H9 (cell line): ENCODE results near the gene CRCP. TPM values are rescaled to one million over a fixed set of nuclear protein-coding genes. Genes with fewer than 3 reads are reported as not detected.

Source experiments
- DNase-seq: peaks from one replicate; pipeline ENCODE4 v3.0.0-alpha.2; 2017
- H2AFZ ChIP-seq: one replicate; pipeline ENCODE4 v1.6.1; 2013; ENCODE audit warnings: mild to moderate bottlenecking, low read length, control low read depth, moderate library complexity
- H2AK5ac ChIP-seq: 2 replicates; pipeline ENCODE4 v1.6.1; 2013; ENCODE audit warnings: low read length, control low read depth, mixed read lengths; ENCODE audit not compliant: insufficient read length
- H2BK120ac ChIP-seq: one replicate; pipeline ENCODE4 v1.6.1; 2013; ENCODE audit warnings: low read depth, mild to moderate bottlenecking, low read length, control low read depth, inconsistent platforms; ENCODE audit not compliant: poor library complexity, severe bottlenecking
- H2BK12ac ChIP-seq: 2 replicates; pipeline ENCODE4 v1.6.1; 2013; ENCODE audit warnings: low read length, control low read depth, mixed read lengths, low read depth; ENCODE audit not compliant: insufficient read length
- H2BK15ac ChIP-seq: 2 replicates; pipeline ENCODE4 v1.6.1; 2013; ENCODE audit warnings: low read depth, low read length, control low read depth
- H2BK20ac ChIP-seq: one replicate; pipeline ENCODE4 v1.6.1; 2013; ENCODE audit warnings: low read depth, mild to moderate bottlenecking, low read length, control low read depth, inconsistent platforms; ENCODE audit not compliant: poor library complexity, severe bottlenecking
- H2BK5ac ChIP-seq: 2 replicates; pipeline ENCODE4 v1.6.1; 2013; ENCODE audit warnings: low read length, control low read depth, mixed read lengths; ENCODE audit not compliant: insufficient read length
- H3K14ac ChIP-seq: 2 replicates; pipeline ENCODE4 v1.6.1; 2013; ENCODE audit warnings: low read length, control low read depth; ENCODE audit not compliant: insufficient read depth
- H3K18ac ChIP-seq: 2 replicates; pipeline ENCODE4 v1.6.1; 2013; ENCODE audit warnings: low read depth, mild to moderate bottlenecking, mixed read lengths, low read length, control low read depth; ENCODE audit not compliant: insufficient read length
- H3K23ac ChIP-seq: 2 replicates; pipeline ENCODE4 v1.6.1; 2013; ENCODE audit warnings: low read length, control low read depth, mixed read lengths, low read depth; ENCODE audit not compliant: insufficient read length
- H3K23me2 ChIP-seq: 2 replicates; pipeline ENCODE4 v1.6.1; 2013; ENCODE audit warnings: low read depth, mild to moderate bottlenecking, mixed read lengths, low read length, control low read depth; ENCODE audit not compliant: insufficient read length, poor library complexity, severe bottlenecking
- H3K27ac ChIP-seq: 2 replicates; pipeline ENCODE4 v1.5.1; 2013; ENCODE audit warnings: low read length, control low read depth, mixed read lengths, low read depth; ENCODE audit not compliant: insufficient read length
- H3K27me3 ChIP-seq: 2 replicates; pipeline ENCODE4 v1.6.1; 2013; ENCODE audit warnings: low read length, control low read depth, inconsistent platforms; ENCODE audit not compliant: insufficient read depth
- H3K4ac ChIP-seq: 2 replicates; pipeline ENCODE4 v1.6.1; 2013; ENCODE audit warnings: low read depth, mild to moderate bottlenecking, control low read depth, inconsistent platforms, low read length, moderate library complexity
- H3K4me1 ChIP-seq: 2 replicates; pipeline ENCODE4 v1.6.1; 2013; ENCODE audit warnings: low read length, control low read depth, inconsistent platforms; ENCODE audit not compliant: insufficient read depth
- H3K4me2 ChIP-seq: 2 replicates; pipeline ENCODE4 v1.6.1; 2013; ENCODE audit warnings: low read length, control low read depth, mixed read lengths; ENCODE audit not compliant: insufficient read length, insufficient read depth
- H3K56ac ChIP-seq: 2 replicates; pipeline ENCODE4 v1.6.1; 2013; ENCODE audit warnings: low read depth, mild to moderate bottlenecking, mixed read lengths, low read length, control low read depth; ENCODE audit not compliant: insufficient read length
- H3K79me1 ChIP-seq: 2 replicates; pipeline ENCODE4 v1.6.1; 2013; ENCODE audit warnings: low read depth, mild to moderate bottlenecking, moderate library complexity, low read length, control low read depth, inconsistent platforms; ENCODE audit not compliant: insufficient read depth, poor library complexity, severe bottlenecking
- H3K79me2 ChIP-seq: 2 replicates; pipeline ENCODE4 v1.6.1; 2013; ENCODE audit warnings: low read length, control low read depth, inconsistent platforms; ENCODE audit not compliant: insufficient read depth
- H3K9ac ChIP-seq: 2 replicates; pipeline ENCODE4 v1.6.1; 2013; ENCODE audit warnings: low read length, control low read depth, mixed read lengths; ENCODE audit not compliant: insufficient read length; ENCODE audit errors: extremely low read depth
- H3K9me3 ChIP-seq: one replicate; pipeline ENCODE4 v1.6.1; 2013; ENCODE audit warnings: low read depth, low read length, inconsistent platforms; ENCODE audit not compliant: control insufficient read depth
- H3T11ph ChIP-seq: one replicate; pipeline ENCODE4 v1.6.1; 2013; ENCODE audit warnings: mild to moderate bottlenecking, low read length, control low read depth, inconsistent platforms
- H4K20me1 ChIP-seq: one replicate; pipeline ENCODE4 v1.6.1; 2013; ENCODE audit not compliant: control insufficient read depth, insufficient read length, insufficient read depth
- H4K5ac ChIP-seq: 2 replicates; pipeline ENCODE4 v1.6.1; 2013; ENCODE audit warnings: low read depth, mild to moderate bottlenecking, mixed read lengths, low read length, control low read depth; ENCODE audit not compliant: insufficient read length
- H4K8ac ChIP-seq: replicated peaks from 2 replicates; pipeline ENCODE4 v1.6.1; 2013; ENCODE audit warnings: low read length, control low read depth, mixed read lengths, low read depth; ENCODE audit not compliant: insufficient read length
- H4K91ac ChIP-seq: 2 replicates; pipeline ENCODE4 v1.6.1; 2013; ENCODE audit warnings: low read depth, mild to moderate bottlenecking, moderate library complexity, mixed read lengths, low read length, control low read depth; ENCODE audit not compliant: insufficient read length
- H3K27ac Mint-ChIP-seq, 3 experiments: 2 replicates in 2 of 3; 3 replicates in 1 of 3; pipeline ENCODE4 v1.8.0; 2020 to 2021; ENCODE audit warnings: mixed read lengths in 3 of 3, mild to moderate bottlenecking in 1 of 3, moderate library complexity in 1 of 3
- H3K27me3 Mint-ChIP-seq: 2 replicates; pipeline ENCODE4 v1.8.0; 2021; ENCODE audit warnings: low read depth, mild to moderate bottlenecking, moderate library complexity, mixed read lengths
- H3K36me3 Mint-ChIP-seq, 3 experiments: 2 replicates in 2 of 3; 3 replicates in 1 of 3; pipeline ENCODE4 v1.8.0; 2020 to 2021; ENCODE audit warnings: low read depth in 3 of 3, mixed read lengths in 3 of 3; ENCODE audit not compliant: insufficient read depth in 1 of 3
- H3K4me1 Mint-ChIP-seq, 2 experiments: 2 replicates each; pipeline ENCODE4 v1.8.0; 2020; ENCODE audit warnings: mixed read lengths in 2 of 2
- H3K4me3 Mint-ChIP-seq, 2 experiments: 2 replicates in 1 of 2; 3 replicates in 1 of 2; pipeline ENCODE4 v1.8.0; 2020 to 2021; ENCODE audit warnings: mild to moderate bottlenecking in 2 of 2, mixed read lengths in 2 of 2, moderate library complexity in 1 of 2
- H3K9me3 Mint-ChIP-seq, 2 experiments: 2 replicates in 1 of 2; 3 replicates in 1 of 2; pipeline ENCODE4 v1.8.0; 2020; ENCODE audit warnings: mild to moderate bottlenecking in 2 of 2, mixed read lengths in 2 of 2, moderate library complexity in 1 of 2
- WGBS: extraction: QIAGEN DNeasy Blood & Tissue Kit; methylation state at CpG from one replicate; pipeline ENCODE4 v1.1.7; 2013; ENCODE audit warnings: missing lambda C conversion rate, low lambda C conversion rate, mixed read lengths; ENCODE audit not compliant: insufficient read length; ENCODE audit errors: extremely low coverage; 5-methylcytosine and 5-hydroxymethylcytosine counted together
- total RNA-seq: library from RNA; stranded (reverse); gene quantifications from 2 replicates; pipeline ENCODE4 v1.2.1, GENCODE V29; 2021
- TF ChIP-seq, protein P1 (sequence below): fragments of 200-600 bp; sonication (generic); conservative IDR thresholded peaks from 3 replicates; pipeline ENCODE4 v1.8.0; 2021; ENCODE audit warnings: antibody characterized with exemption, mild to moderate bottlenecking

The CRCP gene
- total RNA-seq, 1 experiment from 2014 or later: 39.0 TPM

DNA sequence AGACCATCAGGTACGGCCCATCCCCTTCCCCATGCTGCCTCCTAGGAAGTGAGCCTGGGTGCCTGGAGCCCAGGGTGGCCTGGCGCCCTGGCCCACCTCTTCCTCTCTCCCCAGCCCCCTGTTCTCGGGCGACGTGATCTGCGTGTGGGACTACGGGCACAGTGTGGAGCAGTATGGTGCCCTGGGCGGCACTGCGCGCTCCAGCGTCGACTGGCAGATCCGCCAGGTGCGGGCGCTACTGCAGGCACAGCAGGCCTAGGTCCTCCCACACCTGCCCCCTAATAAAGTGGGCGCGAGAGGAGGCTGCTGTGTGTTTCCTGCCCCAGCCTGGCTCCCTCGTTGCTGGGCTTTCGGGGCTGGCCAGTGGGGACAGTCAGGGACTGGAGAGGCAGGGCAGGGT lies 22.0 kb upstream of the CRCP start:
- H3K27ac Mint-ChIP-seq: peak overlapping the region in 1 of 3 experiments; percentile 62; a peak in 1 of 7 replicates
- H2BK5ac ChIP-seq: no peak overlapping the region
- no peak overlapping the region for H3K23ac ChIP-seq
- H3K14ac ChIP-seq: no peak overlapping the region
- H3K4me1 Mint-ChIP-seq: 0 out of 4 replicates have a peak, but pooled peaks cover 0 to 2% of the 10 kb centered on the region in 2 experiments
- H3K4me1 ChIP-seq: no peaks in the 10 kb centered on the region
- H3K9me3 Mint-ChIP-seq: no peaks in the 10 kb centered on the region
- no peak overlapping the region for H2AFZ ChIP-seq
- H2BK12ac ChIP-seq: no peak overlapping the region
- H3K23me2 ChIP-seq: no peaks in the 10 kb centered on the region
- TF ChIP-seq, protein P1, sequence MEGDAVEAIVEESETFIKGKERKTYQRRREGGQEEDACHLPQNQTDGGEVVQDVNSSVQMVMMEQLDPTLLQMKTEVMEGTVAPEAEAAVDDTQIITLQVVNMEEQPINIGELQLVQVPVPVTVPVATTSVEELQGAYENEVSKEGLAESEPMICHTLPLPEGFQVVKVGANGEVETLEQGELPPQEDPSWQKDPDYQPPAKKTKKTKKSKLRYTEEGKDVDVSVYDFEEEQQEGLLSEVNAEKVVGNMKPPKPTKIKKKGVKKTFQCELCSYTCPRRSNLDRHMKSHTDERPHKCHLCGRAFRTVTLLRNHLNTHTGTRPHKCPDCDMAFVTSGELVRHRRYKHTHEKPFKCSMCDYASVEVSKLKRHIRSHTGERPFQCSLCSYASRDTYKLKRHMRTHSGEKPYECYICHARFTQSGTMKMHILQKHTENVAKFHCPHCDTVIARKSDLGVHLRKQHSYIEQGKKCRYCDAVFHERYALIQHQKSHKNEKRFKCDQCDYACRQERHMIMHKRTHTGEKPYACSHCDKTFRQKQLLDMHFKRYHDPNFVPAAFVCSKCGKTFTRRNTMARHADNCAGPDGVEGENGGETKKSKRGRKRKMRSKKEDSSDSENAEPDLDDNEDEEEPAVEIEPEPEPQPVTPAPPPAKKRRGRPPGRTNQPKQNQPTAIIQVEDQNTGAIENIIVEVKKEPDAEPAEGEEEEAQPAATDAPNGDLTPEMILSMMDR: no peak
- H3K4ac ChIP-seq: no peak overlapping the region
- WGBS: no CpG with 5 or more reads among the region's 19 CpGs
- H3T11ph ChIP-seq: no peak overlapping the region
- H4K5ac ChIP-seq: no peak overlapping the region
- no peak overlapping the region for H2BK20ac ChIP-seq
- no peaks in the 10 kb centered on the region for H4K20me1 ChIP-seq
- H4K8ac ChIP-seq: no peak overlapping the region
- no peak for DNase-seq
- H3K56ac ChIP-seq: no peak overlapping the region
- no peak overlapping the region for H3K18ac ChIP-seq
- H3K36me3 Mint-ChIP-seq: no peaks in the 10 kb centered on the region
- H3K27me3 Mint-ChIP-seq: no peaks in the 10 kb centered on the region
- H3K4me2 ChIP-seq: no peak overlapping the region
- H2AK5ac ChIP-seq: no peak overlapping the region
- H3K27me3 ChIP-seq: no peaks in the 10 kb centered on the region
- no peak overlapping the region for H3K27ac ChIP-seq
- no peaks in the 10 kb centered on the region for H3K9me3 ChIP-seq
- no peaks in the 10 kb centered on the region for H3K79me1 ChIP-seq
- H2BK120ac ChIP-seq: no peak overlapping the region
- no peak overlapping the region for H4K91ac ChIP-seq
- H3K79me2 ChIP-seq: no peaks in the 10 kb centered on the region
- H2BK15ac ChIP-seq: no peak overlapping the region
- no peak overlapping the region; a peak in 1 of 5 replicates for H3K4me3 Mint-ChIP-seq
- H3K9ac ChIP-seq: no peak overlapping the region
